ENCODE measurements around the gene HOXD10.

DNA sequence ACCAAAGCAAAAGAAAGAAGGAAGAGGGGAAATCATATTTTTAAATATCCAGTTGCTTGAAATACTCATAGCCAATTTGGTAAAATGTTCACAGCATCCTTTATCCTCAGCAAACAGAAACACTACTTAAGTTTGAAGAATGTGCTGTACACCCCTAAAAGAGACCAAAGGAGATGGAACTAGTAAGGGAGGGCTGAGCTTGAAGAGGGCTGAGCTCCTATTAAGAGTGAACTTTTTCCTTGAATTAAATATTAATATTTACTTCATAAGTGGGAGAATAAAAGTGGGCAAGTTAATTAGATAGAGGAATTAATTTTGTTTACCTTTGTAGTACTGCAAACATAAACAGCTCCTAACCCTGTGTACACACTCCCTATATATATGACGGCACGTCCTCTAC lies 39.8 kb upstream of the HOXD10 start:
- TF ChIP-seq POLR2AphosphoS5 (IDR thresholded peaks at IDR 0.05) (no peak), POLR2A (IDR thresholded peaks at IDR 0.05) (no peak)
- TF ChIP-seq, protein P1, sequence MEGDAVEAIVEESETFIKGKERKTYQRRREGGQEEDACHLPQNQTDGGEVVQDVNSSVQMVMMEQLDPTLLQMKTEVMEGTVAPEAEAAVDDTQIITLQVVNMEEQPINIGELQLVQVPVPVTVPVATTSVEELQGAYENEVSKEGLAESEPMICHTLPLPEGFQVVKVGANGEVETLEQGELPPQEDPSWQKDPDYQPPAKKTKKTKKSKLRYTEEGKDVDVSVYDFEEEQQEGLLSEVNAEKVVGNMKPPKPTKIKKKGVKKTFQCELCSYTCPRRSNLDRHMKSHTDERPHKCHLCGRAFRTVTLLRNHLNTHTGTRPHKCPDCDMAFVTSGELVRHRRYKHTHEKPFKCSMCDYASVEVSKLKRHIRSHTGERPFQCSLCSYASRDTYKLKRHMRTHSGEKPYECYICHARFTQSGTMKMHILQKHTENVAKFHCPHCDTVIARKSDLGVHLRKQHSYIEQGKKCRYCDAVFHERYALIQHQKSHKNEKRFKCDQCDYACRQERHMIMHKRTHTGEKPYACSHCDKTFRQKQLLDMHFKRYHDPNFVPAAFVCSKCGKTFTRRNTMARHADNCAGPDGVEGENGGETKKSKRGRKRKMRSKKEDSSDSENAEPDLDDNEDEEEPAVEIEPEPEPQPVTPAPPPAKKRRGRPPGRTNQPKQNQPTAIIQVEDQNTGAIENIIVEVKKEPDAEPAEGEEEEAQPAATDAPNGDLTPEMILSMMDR (IDR thresholded peaks at IDR 0.05): no peak
